Natural killer cell (primary cell): Measurements from ENCODE around the gene CADM1. TPM values are rescaled to one million over a fixed set of nuclear protein-coding genes. Genes with fewer than 3 reads are reported as not detected.
A peak's percentile ranks its signal among the peaks of the same experiment; 100 is the strongest.

Experiments used
- ATAC-seq, 3 donors: fragments of 150-1000 bp in 2 of 3; fragments of 200-7000 bp in 1 of 3; cut with Tn5 transposase; 1 replicate in 1 of 3; 2 replicates in 2 of 3; pipeline ENCODE4 v1.10.0; 2021; ENCODE audit warnings: mild to moderate bottlenecking in 2 of 3, moderate library complexity in 2 of 3
- DNase-seq, 2 donors: peaks; one replicate each; pipeline versions ENCODE4 v3.0.0 to v3.0.0-alpha.2; 2013 to 2021; ENCODE audit warnings: mixed read lengths in 1 of 2
- H3K27ac ChIP-seq: one replicate; pipeline ENCODE4 v1.5.1; 2013; ENCODE audit warnings: mild to moderate bottlenecking, low read length
- H3K27me3 ChIP-seq: one replicate; pipeline ENCODE4 v1.6.1; 2013; ENCODE audit warnings: low read length; ENCODE audit not compliant: control insufficient read depth, insufficient read depth
- H3K36me3 ChIP-seq: one replicate; pipeline ENCODE4 v1.6.1; 2013; ENCODE audit warnings: low read length; ENCODE audit not compliant: control insufficient read depth, insufficient read depth
- H3K4me1 ChIP-seq: one replicate; pipeline ENCODE4 v1.6.1; 2013; ENCODE audit warnings: low read length; ENCODE audit not compliant: control insufficient read depth, insufficient read depth
- H3K4me3 ChIP-seq: one replicate; pipeline ENCODE4 v1.5.1; 2013; ENCODE audit warnings: low read length
- H3K9me3 ChIP-seq: one replicate; pipeline ENCODE4 v1.6.1; 2013; ENCODE audit warnings: low read length; ENCODE audit not compliant: control insufficient read depth, insufficient read depth
- H3K27ac Mint-ChIP-seq, 2 donors: one replicate each; pipeline ENCODE4 v1.8.0; 2022; ENCODE audit warnings: mild to moderate bottlenecking in 2 of 2, mixed read lengths in 2 of 2, moderate library complexity in 1 of 2
- H3K27me3 Mint-ChIP-seq, 2 donors: one replicate each; pipeline ENCODE4 v1.8.0; 2022; ENCODE audit warnings: low read depth in 2 of 2, mixed read lengths in 2 of 2
- H3K36me3 Mint-ChIP-seq: one replicate; pipeline ENCODE4 v1.8.0; 2022; ENCODE audit warnings: mixed read lengths
- H3K4me1 Mint-ChIP-seq, 2 donors: one replicate each; pipeline ENCODE4 v1.8.0; 2022; ENCODE audit warnings: mixed read lengths in 2 of 2
- H3K4me3 Mint-ChIP-seq: one replicate; pipeline ENCODE4 v1.8.0; 2022; ENCODE audit warnings: mild to moderate bottlenecking, moderate library complexity, mixed read lengths
- H3K9me3 Mint-ChIP-seq, 2 donors: one replicate each; pipeline ENCODE4 v1.8.0; 2022; ENCODE audit warnings: mixed read lengths in 2 of 2
- CTCF ChIP-seq: fragments of 200-600 bp; IDR thresholded peaks from one replicate; pipeline ENCODE4 v1.8.0; 2022; ENCODE audit warnings: antibody characterized with exemption
- WGBS: methylation state at CpG from one replicate; pipeline ENCODE4 v1.1.7; 2013; ENCODE audit warnings: missing lambda C conversion rate; ENCODE audit not compliant: insufficient coverage; 5-methylcytosine and 5-hydroxymethylcytosine counted together
- intact Hi-C: fragments of 100-400 bp; cut with micrococcal nuclease; formaldehyde crosslinking; loops from one replicate; pipeline ENCODE4 v1.14.2; 2022
- total RNA-seq, 4 donors: library from RNA; stranded (reverse); fragments of 120-200 nt in 1 of 4; gene quantifications; one replicate each; pipeline versions ENCODE4 v1.2.3 to v1.2.4, GENCODE V29; 2013 to 2022

CADM1 gene
- total RNA-seq, 3 donors from 2014 or later (not counting 1 experiment from before 2014, with no cell fraction given), result 3.2 to 4.2 (median 3.9) TPM

GRCh38 chr11:115222218-115222862 is 281.9 kb downstream of the CADM1 start:
- intact Hi-C loops, result no loop called here
- H3K4me3 Mint-ChIP-seq, result no peak overlapping the region
- peak overlapping the region; percentile 57 to 76 for H3K27ac Mint-ChIP-seq
- peak; percentile 72 to 92 (median 87) for ATAC-seq
- TF ChIP-seq CTCF, result no peak
- H3K4me3 ChIP-seq, result no peak overlapping the region
- H3K36me3 ChIP-seq, result no peaks in the 10 kb centered on the region
- DNase-seq, result peak in 1 of 2 donors; percentile 73
- no peaks in the 10 kb centered on the region for H3K36me3 Mint-ChIP-seq
- H3K27ac ChIP-seq, result peak overlapping the region; percentile 50
- H3K9me3 Mint-ChIP-seq, result no peaks in the 10 kb centered on the region
- peaks cover 0 to 7% of the 10 kb centered on the region in 2 donors for H3K27me3 Mint-ChIP-seq
- no peaks in the 10 kb centered on the region for H3K9me3 ChIP-seq
- H3K4me1 ChIP-seq, result peaks cover 9% of the 10 kb centered on the region
- H3K27me3 ChIP-seq, result no peaks in the 10 kb centered on the region
- H3K4me1 Mint-ChIP-seq, result peaks cover 0 to 8% of the 10 kb centered on the region in 2 donors
- 52% methylated on average over 4 of the region's 5 CpGs for WGBS

GRCh38 chr11:115221461-115222069 is 282.6 kb downstream of the CADM1 start:
- Mint-ChIP-seq H3K4me1 (peaks cover 0 to 8% of the 10 kb centered on the region in 2 donors), H3K4me3 (no peak overlapping the region), H3K9me3 (no peaks in the 10 kb centered on the region), H3K27ac (peak overlapping the region in 1 of 2 donors; percentile 76), H3K27me3 (peaks cover 0 to 7% of the 10 kb centered on the region in 2 donors), H3K36me3 (no peaks in the 10 kb centered on the region)
- DNase-seq, result no peak
- Histone ChIP-seq H3K9me3 (no peaks in the 10 kb centered on the region), H3K4me3 (no peak overlapping the region), H3K27me3 (no peaks in the 10 kb centered on the region), H3K4me1 (peaks cover 9% of the 10 kb centered on the region), H3K36me3 (no peaks in the 10 kb centered on the region), H3K27ac (no peak overlapping the region)
- WGBS, result 100% methylated on average over 1 of the region's 2 CpGs
- intact Hi-C loops, result no loop called here
- ATAC-seq, result no peak
- TF ChIP-seq CTCF, result no peak

GRCh38 chr11:115220911-115221310 is 283.3 kb downstream of the CADM1 start:
- intact Hi-C loops, result no loop called here
- Mint-ChIP-seq H3K27me3 (peaks cover 0 to 7% of the 10 kb centered on the region in 2 donors), H3K4me3 (no peak overlapping the region), H3K27ac (no peak overlapping the region), H3K4me1 (peaks cover 0 to 8% of the 10 kb centered on the region in 2 donors), H3K36me3 (no peaks in the 10 kb centered on the region), H3K9me3 (no peaks in the 10 kb centered on the region)
- H3K4me1 ChIP-seq, result peaks cover 9% of the 10 kb centered on the region
- no peaks in the 10 kb centered on the region for H3K9me3 ChIP-seq
- no peak overlapping the region for H3K27ac ChIP-seq
- no peaks in the 10 kb centered on the region for H3K36me3 ChIP-seq
- no peaks in the 10 kb centered on the region for H3K27me3 ChIP-seq
- DNase-seq, result no peak
- 96% methylated on average over 4 of the region's 4 CpGs for WGBS
- no peak overlapping the region for H3K4me3 ChIP-seq
- ATAC-seq, result no peak
- no peak for TF ChIP-seq CTCF
